ENCODE data around the gene TTLL8. TPM values are rescaled to one million over a fixed set of nuclear protein-coding genes. Genes with fewer than 3 reads are reported as not detected.

Gene TTLL8
- total RNA-seq, 2 donors from 2014 or later: not detected

DNA sequence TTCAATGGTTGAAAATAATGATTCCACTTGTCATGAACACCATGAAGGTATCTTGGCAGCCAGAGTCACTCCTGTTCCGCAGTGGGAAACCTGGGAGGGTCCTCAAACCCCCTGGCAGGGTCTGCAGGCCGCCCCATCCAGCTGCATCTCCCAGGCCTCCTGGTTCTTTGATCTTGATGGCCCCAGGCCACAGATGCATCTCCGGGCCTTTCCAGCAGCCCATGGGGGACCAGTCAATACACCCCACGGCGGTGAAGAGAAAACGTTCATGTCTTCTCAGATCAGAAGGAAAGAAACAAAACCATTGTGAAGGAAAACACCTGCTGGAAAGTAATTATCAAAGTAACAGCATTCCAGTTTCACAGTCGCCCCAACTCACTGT is 1.8 kb upstream of the TTLL8 start:
- Histone ChIP-seq H3K9me3 (no peaks in the 10 kb centered on the region), H3K9ac (ENCODE audit: low read depth in 2 of 2, low read length in 2 of 2) (no peak overlapping the region), H3K36me3 (no peaks in the 10 kb centered on the region), H3K27ac (no peak overlapping the region), H3K4me1 (no peaks in the 10 kb centered on the region), H3K27me3 (peaks cover 20% of the 10 kb centered on the region), H3K4me3 (no peak overlapping the region)
- intact Hi-C loops (cut with DNase I): no loop called here
- TF ChIP-seq, protein P1, sequence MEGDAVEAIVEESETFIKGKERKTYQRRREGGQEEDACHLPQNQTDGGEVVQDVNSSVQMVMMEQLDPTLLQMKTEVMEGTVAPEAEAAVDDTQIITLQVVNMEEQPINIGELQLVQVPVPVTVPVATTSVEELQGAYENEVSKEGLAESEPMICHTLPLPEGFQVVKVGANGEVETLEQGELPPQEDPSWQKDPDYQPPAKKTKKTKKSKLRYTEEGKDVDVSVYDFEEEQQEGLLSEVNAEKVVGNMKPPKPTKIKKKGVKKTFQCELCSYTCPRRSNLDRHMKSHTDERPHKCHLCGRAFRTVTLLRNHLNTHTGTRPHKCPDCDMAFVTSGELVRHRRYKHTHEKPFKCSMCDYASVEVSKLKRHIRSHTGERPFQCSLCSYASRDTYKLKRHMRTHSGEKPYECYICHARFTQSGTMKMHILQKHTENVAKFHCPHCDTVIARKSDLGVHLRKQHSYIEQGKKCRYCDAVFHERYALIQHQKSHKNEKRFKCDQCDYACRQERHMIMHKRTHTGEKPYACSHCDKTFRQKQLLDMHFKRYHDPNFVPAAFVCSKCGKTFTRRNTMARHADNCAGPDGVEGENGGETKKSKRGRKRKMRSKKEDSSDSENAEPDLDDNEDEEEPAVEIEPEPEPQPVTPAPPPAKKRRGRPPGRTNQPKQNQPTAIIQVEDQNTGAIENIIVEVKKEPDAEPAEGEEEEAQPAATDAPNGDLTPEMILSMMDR (IDR thresholded peaks at IDR 0.05): no peak
- no peak for DNase-seq

DNA sequence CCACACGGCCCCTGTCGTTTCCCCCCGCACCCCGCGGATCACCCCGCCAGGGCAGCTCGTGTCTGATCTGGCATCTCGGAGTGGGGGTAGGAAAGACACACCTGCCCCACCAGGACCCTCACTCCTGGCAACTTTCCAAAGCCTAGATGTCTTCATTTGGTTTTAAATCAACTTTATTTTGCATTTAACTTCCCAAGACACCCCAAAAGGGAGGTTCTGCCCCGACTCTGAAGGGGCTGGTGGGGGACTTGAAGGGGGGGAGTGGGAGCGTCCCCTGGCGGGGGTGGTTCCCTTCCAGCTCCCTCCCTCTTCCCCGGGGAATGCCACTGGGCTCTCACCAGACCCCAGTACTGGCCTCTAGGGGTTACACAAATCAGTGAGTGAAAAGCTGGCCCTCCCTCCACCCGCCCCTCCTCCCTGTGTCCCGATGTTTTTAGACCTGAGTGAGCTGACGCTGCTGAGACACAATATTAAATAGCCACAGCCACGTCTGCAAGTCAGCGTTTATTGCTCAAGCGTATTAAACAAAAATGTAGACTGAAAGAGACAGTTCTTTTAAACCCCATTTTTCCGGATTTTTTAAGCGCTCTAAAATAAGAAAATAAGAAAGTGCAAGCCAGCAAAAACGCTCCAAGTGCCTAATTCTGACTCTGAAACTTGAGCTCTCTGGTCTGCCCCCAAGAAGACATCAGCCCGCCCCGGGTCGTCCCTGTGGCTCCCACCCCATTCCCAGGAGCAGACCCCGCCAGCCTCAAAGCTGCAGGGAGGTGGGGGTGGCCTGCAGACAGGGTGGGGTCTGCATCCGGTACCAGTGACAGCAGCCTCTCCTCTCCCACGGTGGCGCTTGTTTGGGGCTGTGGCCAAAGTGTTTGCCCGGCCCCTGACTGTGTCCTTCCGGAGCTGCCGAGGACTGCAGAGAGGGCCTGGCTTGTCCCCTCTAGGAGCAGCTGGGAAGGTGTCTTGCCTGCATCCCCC is 1.1 kb upstream of the TTLL8 start:
- no peak overlapping the region for H3K27ac ChIP-seq
- H3K27me3 ChIP-seq: peaks cover 20% of the 10 kb centered on the region
- no peaks in the 10 kb centered on the region for H3K36me3 ChIP-seq
- H3K9me3 ChIP-seq: no peaks in the 10 kb centered on the region
- H3K4me1 ChIP-seq: no peaks in the 10 kb centered on the region
- H3K4me3 ChIP-seq: no peak overlapping the region
- no peak overlapping the region for H3K9ac ChIP-seq (ENCODE audit: low read depth in 2 of 2, low read length in 2 of 2)
- intact Hi-C loops (cut with DNase I): no loop called here
- TF ChIP-seq, protein P1 (IDR thresholded peaks at IDR 0.05): no peak
- no peak for DNase-seq

DNA sequence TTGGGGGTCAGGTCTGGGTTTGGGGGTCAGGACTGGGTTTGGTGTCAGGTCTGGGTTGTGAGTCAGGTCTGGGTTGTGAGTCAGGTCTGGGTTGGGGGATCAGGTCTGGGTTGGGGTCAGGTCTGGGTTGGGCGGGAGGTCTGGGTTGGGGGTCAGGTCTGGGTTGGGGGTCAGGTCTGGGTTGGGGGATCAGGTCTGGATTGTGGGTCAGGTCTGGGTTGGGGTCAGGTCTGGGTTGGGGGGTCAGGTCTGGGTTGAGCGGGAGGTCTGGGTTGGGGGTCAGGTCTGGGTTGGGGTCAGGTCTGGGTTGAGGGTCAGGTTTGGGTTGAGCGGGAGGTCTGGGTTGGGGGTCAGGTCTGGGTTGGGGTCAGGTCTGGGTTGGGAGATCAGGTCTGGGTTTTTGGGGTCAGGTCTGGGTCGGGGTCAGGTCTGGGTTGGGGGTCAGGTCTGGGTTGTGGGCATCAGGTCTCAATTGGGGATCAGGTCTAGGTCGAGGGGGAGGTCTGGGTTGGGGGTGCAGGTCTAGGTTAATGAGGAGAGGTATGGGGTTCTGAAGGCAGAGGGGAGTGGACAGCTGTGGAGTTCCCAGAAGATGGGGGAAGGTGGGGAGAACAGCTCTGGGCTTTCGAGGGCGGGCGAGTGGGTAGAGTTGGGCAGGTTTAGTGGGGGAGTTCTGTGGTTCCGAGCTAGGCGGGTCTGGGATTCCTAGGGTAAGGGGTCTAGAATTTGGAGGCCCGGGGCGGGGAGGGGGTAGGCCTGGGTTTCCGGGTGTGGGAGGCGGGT is 629 bp downstream of the TTLL8 start:
- Histone ChIP-seq H3K4me3 (no peak overlapping the region), H3K9ac (ENCODE audit: low read depth in 2 of 2, low read length in 2 of 2) (no peak overlapping the region), H3K36me3 (no peaks in the 10 kb centered on the region), H3K27ac (no peak overlapping the region), H3K9me3 (no peaks in the 10 kb centered on the region), H3K4me1 (no peaks in the 10 kb centered on the region), H3K27me3 (peaks cover 20% of the 10 kb centered on the region)
- intact Hi-C loops (cut with DNase I): no loop called here
- no peak for DNase-seq
- TF ChIP-seq, protein P1 (IDR thresholded peaks at IDR 0.05): no peak

DNA sequence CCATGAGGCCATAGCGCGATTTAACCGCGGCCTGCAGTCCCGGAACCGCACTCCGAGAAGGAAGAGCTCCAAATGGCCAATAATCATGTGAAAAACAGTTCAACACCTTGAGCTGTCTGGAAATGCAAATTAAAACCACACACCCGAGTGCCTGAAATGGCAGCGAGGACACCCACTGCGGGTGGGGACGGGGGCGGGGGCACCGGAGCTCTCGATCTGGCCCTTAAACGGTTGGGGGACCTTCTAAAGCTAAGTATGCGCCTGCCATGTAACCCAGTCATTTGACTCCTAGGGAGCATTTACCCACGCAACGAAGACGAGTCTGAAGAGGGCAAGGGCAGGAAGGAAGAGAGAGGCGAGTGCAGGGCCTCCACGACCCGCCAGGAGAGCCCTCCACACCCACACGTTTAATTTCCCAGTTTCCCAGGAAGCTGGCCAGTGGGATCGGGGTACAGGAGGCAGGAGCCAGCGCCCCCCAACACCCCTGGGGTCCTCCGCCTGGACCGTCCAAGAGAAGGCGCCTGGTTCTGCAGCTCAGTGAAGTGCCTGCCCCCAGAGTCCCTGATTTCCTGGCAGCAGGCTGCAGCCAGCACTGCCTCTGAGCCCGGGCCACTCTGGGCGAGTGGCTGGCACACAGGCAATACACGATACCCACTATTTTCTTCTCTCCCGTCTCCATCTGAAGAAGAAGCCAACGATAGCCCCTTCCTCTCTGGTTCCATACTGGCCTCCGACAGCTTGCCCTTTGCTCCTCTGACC is 1.7 kb downstream of the TTLL8 start:
- DNase-seq: no peak
- no peaks in the 10 kb centered on the region for H3K4me1 ChIP-seq
- H3K9me3 ChIP-seq: no peaks in the 10 kb centered on the region
- no peak overlapping the region for H3K4me3 ChIP-seq
- peaks cover 20% of the 10 kb centered on the region for H3K27me3 ChIP-seq
- H3K36me3 ChIP-seq: no peaks in the 10 kb centered on the region
- intact Hi-C loops (cut with DNase I): no loop called here
- no peak overlapping the region for H3K9ac ChIP-seq (ENCODE audit: low read depth in 2 of 2, low read length in 2 of 2)
- TF ChIP-seq, protein P1 (IDR thresholded peaks at IDR 0.05): no peak
- no peak overlapping the region for H3K27ac ChIP-seq

DNA sequence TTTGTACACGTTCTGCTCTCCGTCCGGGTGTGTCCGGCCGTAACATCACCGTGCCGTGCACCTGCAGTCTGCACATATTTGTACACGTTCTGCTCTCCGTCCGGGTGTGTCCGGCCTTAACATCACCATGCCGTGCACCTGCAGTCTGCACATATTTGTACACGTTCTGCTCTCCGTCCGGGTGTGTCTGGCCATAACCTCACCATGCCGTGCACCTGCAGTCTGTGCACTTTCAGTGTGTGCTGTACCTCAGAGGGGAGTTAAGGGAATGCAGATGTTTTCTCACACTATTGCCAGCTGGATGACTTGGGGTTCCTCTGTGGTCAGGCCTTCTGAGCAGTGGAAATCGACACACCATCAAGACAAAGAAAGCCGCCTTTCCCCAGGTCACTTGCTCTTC is 4.2 kb downstream of the TTLL8 start:
- Histone ChIP-seq H3K36me3 (no peaks in the 10 kb centered on the region), H3K9ac (ENCODE audit: low read depth in 2 of 2, low read length in 2 of 2) (no peak overlapping the region), H3K27me3 (peaks cover 6% of the 10 kb centered on the region), H3K9me3 (no peaks in the 10 kb centered on the region), H3K27ac (no peak overlapping the region), H3K4me3 (no peak overlapping the region), H3K4me1 (no peaks in the 10 kb centered on the region)
- no peak for DNase-seq
- intact Hi-C loops (cut with DNase I): no loop called here
- TF ChIP-seq, protein P1 (IDR thresholded peaks at IDR 0.05): no peak
